HepG2 (cell line): ENCODE data around the gene IQGAP2.

Experiments
- ARID3A ChIP-seq: IDR thresholded peaks from 2 replicates; pipeline ENCODE4 v1.6.1; 2012; ENCODE audit warnings: low read depth, low read length, improper control_type of control experiment
- CTCF ChIP-seq: sonication (generic); formaldehyde crosslinking; IDR thresholded peaks from 2 replicates; pipeline ENCODE4 v1.5.0; 2020; ENCODE audit warnings: mild to moderate bottlenecking, missing genetic modification reagents, moderate library complexity
- DNMT1 ChIP-seq: sonication (generic); formaldehyde crosslinking; IDR thresholded peaks from 2 replicates; pipeline ENCODE4 v1.5.1; 2020; ENCODE audit warnings: mild to moderate bottlenecking, missing genetic modification reagents
- PATZ1 ChIP-seq: sonication (generic); formaldehyde crosslinking; IDR thresholded peaks from 2 replicates; pipeline ENCODE4 v1.4.0; 2020; ENCODE audit warnings: missing genetic modification reagents
- PBX3 ChIP-seq: sonication (generic); formaldehyde crosslinking; IDR thresholded peaks from 2 replicates; pipeline ENCODE4 v1.8.1; 2023; ENCODE audit warnings: missing genetic modification reagents, inconsistent platforms, borderline replicate concordance
- POLR2AphosphoS5 ChIP-seq: IDR thresholded peaks from 2 replicates; pipeline ENCODE4 v1.6.1; 2012; ENCODE audit warnings: low read depth, low read length
- STAT6 ChIP-seq: sonication (generic); formaldehyde crosslinking; IDR thresholded peaks from 2 replicates; pipeline ENCODE4 v1.4.0; 2020; ENCODE audit warnings: missing genetic modification reagents, mild to moderate bottlenecking, borderline replicate concordance
- TBX2 ChIP-seq: sonication (generic); formaldehyde crosslinking; IDR thresholded peaks from 2 replicates; pipeline ENCODE4 v1.5.0; 2020; ENCODE audit warnings: missing genetic modification reagents, mild to moderate bottlenecking, borderline replicate concordance
- U2AF1 ChIP-seq: fragments of 200-400 bp; formaldehyde crosslinking; optimal IDR thresholded peaks from 2 replicates; pipeline ENCODE3; 2017; ENCODE audit warnings: mild to moderate bottlenecking, low read depth, low read length
- YY1 ChIP-seq: IDR thresholded peaks from 2 replicates; pipeline ENCODE4 v1.6.1; 2011; ENCODE audit warnings: low read length, low read depth, moderate library complexity, mild to moderate bottlenecking; ENCODE audit not compliant: insufficient read depth, insufficient replicate concordance
- ZFP1 ChIP-seq: IDR thresholded peaks from 2 replicates; pipeline ENCODE4 v1.6.1; 2016
- ZFYVE20 ChIP-seq: sonication (generic); formaldehyde crosslinking; IDR thresholded peaks from 2 replicates; pipeline ENCODE4 v1.8.0; 2023; ENCODE audit warnings: low read depth, mild to moderate bottlenecking, moderate library complexity, missing genetic modification reagents, borderline replicate concordance
- ZNF704 ChIP-seq: sonication (generic); formaldehyde crosslinking; IDR thresholded peaks from 2 replicates; pipeline ENCODE4 v1.8.1; 2023; ENCODE audit warnings: mild to moderate bottlenecking, inconsistent platforms, moderate library complexity, missing genetic modification reagents, borderline replicate concordance
- ZNF770 ChIP-seq: sonication (generic); formaldehyde crosslinking; IDR thresholded peaks from 2 replicates; pipeline ENCODE4 v1.5.0; 2020; ENCODE audit warnings: mild to moderate bottlenecking, missing genetic modification reagents

- TF ChIP-seq CTCF (CRISPR knock-in tag) (no peak), DNMT1 (CRISPR knock-in tag) (no peak), ZFP1 (CRISPR knock-in tag) (no peak), STAT6 (CRISPR knock-in tag) (no peak), ZNF704 (CRISPR knock-in tag) (no peak), TBX2 (CRISPR knock-in tag) (no peak), POLR2AphosphoS5 (no peak), PBX3 (CRISPR knock-in tag) (no peak), ZFYVE20 (CRISPR knock-in tag) (no peak), ARID3A (no peak), YY1 (no peak), U2AF1 (no peak), PATZ1 (CRISPR knock-in tag) (no peak), ZNF770 (no peak)
These were observed 285.8 kb downstream of the IQGAP2 start for GRCh38 chr5:76688836-76689235.
